ENCODE data around the gene CACNA1S.

- no peak for TF ChIP-seq CTCF (IDR thresholded peaks at IDR 0.05)
- TF ChIP-seq ZFX (IDR thresholded peaks at IDR 0.05; ENCODE audit: borderline replicate concordance) = no peak
These were observed 109.7 kb downstream of the CACNA1S start for GRCh38 chr1:201002510-201002909.
